ENCODE data around the gene EPHA4. TPM values are rescaled to one million over a fixed set of nuclear protein-coding genes. Genes with fewer than 3 reads are reported as not detected.
A peak's percentile ranks its signal among the peaks of the same experiment; 100 is the strongest.

The EPHA4 gene
- total and polyA plus RNA-seq, 2 donors (not counting 1 experiment from before 2014, with no cell fraction given): 9.6 to 21.0 TPM

GRCh38 chr2:221524158-221524557 is 47.9 kb downstream of the EPHA4 start:
- DNase-seq (ENCODE audit: low read depth in 2 of 2): no peak
- H3K4me1 ChIP-seq (ENCODE audit: control insufficient read depth, extremely low read depth, insufficient read depth, low read length): peaks cover 1% of the 10 kb centered on the region
- no peak overlapping the region for H3K4me3 ChIP-seq (replicated peaks in 1 of 4; ENCODE audit: control extremely low read depth in 1 of 4, insufficient read depth in 1 of 4, low read depth in 3 of 4, low read length in 4 of 4)
- no peaks in the 10 kb centered on the region for H3K27me3 ChIP-seq (ENCODE audit: control insufficient read depth, insufficient read depth, low read length)
- no peaks in the 10 kb centered on the region for H4K20me1 ChIP-seq (ENCODE audit: control insufficient read depth, extremely low read depth, insufficient read depth, low read length)
- no peak overlapping the region for H2AFZ ChIP-seq (ENCODE audit: low read length)
- no peak overlapping the region for H3K27ac ChIP-seq (ENCODE audit: insufficient read depth, low read length)
- H3K9me3 ChIP-seq (ENCODE audit: control insufficient read depth, insufficient read depth, low read depth, low read length): no peaks in the 10 kb centered on the region
- H3K4me2 ChIP-seq (ENCODE audit: extremely low read depth, insufficient read depth, low read length): no peak overlapping the region
- TF ChIP-seq EZH2 (IDR thresholded peaks at IDR 0.05; ENCODE audit: low read length, missing control alignments): no peak
- TF ChIP-seq CTCF (conservative IDR thresholded peaks at IDR 0.05 in 1 of 2, IDR thresholded peaks at IDR 0.05 in 1 of 2; ENCODE audit: low read depth in 1 of 2, low read length in 2 of 2): no peak
- H3K9ac ChIP-seq (ENCODE audit: insufficient read depth, low read length): no peak overlapping the region
- H3K79me2 ChIP-seq (ENCODE audit: control insufficient read depth, insufficient read depth, low read length): peaks cover 1% of the 10 kb centered on the region
- no peaks in the 10 kb centered on the region for H3K36me3 ChIP-seq (ENCODE audit: control insufficient read depth, insufficient read depth, low read length)

- Histone ChIP-seq H3K36me3 (ENCODE audit: control insufficient read depth, insufficient read depth, low read length) (no peaks in the 10 kb centered on the region), H3K27me3 (ENCODE audit: control insufficient read depth, insufficient read depth, low read length) (no peaks in the 10 kb centered on the region), H3K79me2 (ENCODE audit: control insufficient read depth, insufficient read depth, low read length) (no peaks in the 10 kb centered on the region), H3K27ac (ENCODE audit: insufficient read depth, low read length) (no peak overlapping the region), H3K9ac (ENCODE audit: insufficient read depth, low read length) (no peak overlapping the region), H3K4me2 (ENCODE audit: extremely low read depth, insufficient read depth, low read length) (no peak overlapping the region), H3K9me3 (ENCODE audit: control insufficient read depth, insufficient read depth, low read depth, low read length) (no peaks in the 10 kb centered on the region), H3K4me1 (ENCODE audit: control insufficient read depth, extremely low read depth, insufficient read depth, low read length) (peaks cover 2% of the 10 kb centered on the region), H3K4me3 (replicated peaks in 1 of 4; ENCODE audit: control extremely low read depth in 1 of 4, insufficient read depth in 1 of 4, low read depth in 3 of 4, low read length in 4 of 4) (no peak overlapping the region), H2AFZ (ENCODE audit: low read length) (no peak overlapping the region), H4K20me1 (ENCODE audit: control insufficient read depth, extremely low read depth, insufficient read depth, low read length) (no peaks in the 10 kb centered on the region)
- no peak for DNase-seq (ENCODE audit: low read depth in 2 of 2)
- TF ChIP-seq CTCF (conservative IDR thresholded peaks at IDR 0.05 in 1 of 2, IDR thresholded peaks at IDR 0.05 in 1 of 2; ENCODE audit: low read depth in 1 of 2, low read length in 2 of 2) (no peak), EZH2 (IDR thresholded peaks at IDR 0.05; ENCODE audit: low read length, missing control alignments) (no peak)
Measured at GRCh38 chr2:221521233-221521845, 50.8 kb downstream of the EPHA4 start.

GRCh38 chr2:221518935-221519625 is 53.0 kb downstream of the EPHA4 start:
- Histone ChIP-seq H3K27ac (ENCODE audit: insufficient read depth, low read length) (no peak overlapping the region), H3K9ac (ENCODE audit: insufficient read depth, low read length) (no peak overlapping the region), H3K36me3 (ENCODE audit: control insufficient read depth, insufficient read depth, low read length) (no peaks in the 10 kb centered on the region), H3K79me2 (ENCODE audit: control insufficient read depth, insufficient read depth, low read length) (no peaks in the 10 kb centered on the region), H3K4me3 (replicated peaks in 1 of 4; ENCODE audit: control extremely low read depth in 1 of 4, insufficient read depth in 1 of 4, low read depth in 3 of 4, low read length in 4 of 4) (no peak overlapping the region), H3K4me1 (ENCODE audit: control insufficient read depth, extremely low read depth, insufficient read depth, low read length) (peaks cover 2% of the 10 kb centered on the region), H3K27me3 (ENCODE audit: control insufficient read depth, insufficient read depth, low read length) (no peaks in the 10 kb centered on the region), H4K20me1 (ENCODE audit: control insufficient read depth, extremely low read depth, insufficient read depth, low read length) (no peaks in the 10 kb centered on the region), H3K9me3 (ENCODE audit: control insufficient read depth, insufficient read depth, low read depth, low read length) (no peaks in the 10 kb centered on the region), H3K4me2 (ENCODE audit: extremely low read depth, insufficient read depth, low read length) (peak overlapping the region; percentile 10), H2AFZ (ENCODE audit: low read length) (no peak overlapping the region)
- TF ChIP-seq CTCF (conservative IDR thresholded peaks at IDR 0.05 in 1 of 2, IDR thresholded peaks at IDR 0.05 in 1 of 2; ENCODE audit: low read depth in 1 of 2, low read length in 2 of 2): no peak
- no peak for TF ChIP-seq EZH2 (IDR thresholded peaks at IDR 0.05; ENCODE audit: low read length, missing control alignments)
- DNase-seq (ENCODE audit: low read depth in 2 of 2): peak in 1 of 2 donors; percentile 73

Measured in fibroblast of lung (primary cell).